ENCODE measurements around the gene FGF1. TPM values are rescaled to one million over a fixed set of nuclear protein-coding genes. Genes with fewer than 3 reads are reported as not detected.

The FGF1 gene
- total and polyA plus RNA-seq, 2 donors (not counting 1 experiment from before 2014, with no cell fraction given): not detected

- intact Hi-C loops (cut with micrococcal nuclease): no loop called here
- Histone ChIP-seq H3K9ac (ENCODE audit: low read length) (no peak overlapping the region), H4K20me1 (ENCODE audit: control insufficient read depth, insufficient read depth, low read length, poor library complexity, severe bottlenecking) (no peaks in the 10 kb centered on the region), H3K27me3 (replicated peaks in 1 of 4; ENCODE audit: control extremely low read depth in 1 of 4, control insufficient read depth in 3 of 4, insufficient read depth in 4 of 4, low read length in 3 of 4) (peaks cover 0 to 5% (median 4%) of the 10 kb centered on the region in 4 experiments), H3K4me2 (replicated peaks; ENCODE audit: low read depth, low read length, poor library complexity, severe bottlenecking) (no peak overlapping the region), H3K9me3 (ENCODE audit: control extremely low read depth in 1 of 3, control insufficient read depth in 2 of 3, insufficient read depth in 1 of 3, low read length in 2 of 3) (peaks cover 0 to 6% (median 5%) of the 10 kb centered on the region in 3 donors), H3K36me3 (replicated peaks in 1 of 2; ENCODE audit: control extremely low read depth in 1 of 2, control insufficient read depth in 1 of 2, extremely low read depth in 1 of 2, insufficient read depth in 2 of 2, low read length in 1 of 2) (no peaks in the 10 kb centered on the region), H3K79me2 (ENCODE audit: control insufficient read depth, insufficient read depth, low read length) (no peaks in the 10 kb centered on the region), H3K4me1 (ENCODE audit: control insufficient read depth in 2 of 2, insufficient read depth in 2 of 2, low read length in 2 of 2) (no peaks in the 10 kb centered on the region), H3K4me3 (ENCODE audit: control extremely low read depth in 1 of 5, extremely low read depth in 1 of 5, insufficient read depth in 1 of 5, low read depth in 2 of 5, low read length in 4 of 5) (no peak overlapping the region), H3K27ac (ENCODE audit: low read length in 2 of 2) (no peak overlapping the region), H2AFZ (ENCODE audit: insufficient read depth, low read depth, low read length, poor library complexity, severe bottlenecking) (no peak overlapping the region)
- CTCF ChIA-PET: interaction anchor here (0.7 to 3.1 kb wide), 5 partner anchors 12 to 773 kb away, joined by 3 to 16 read pairs (median 5); no protein-coding TSS in a partner anchor
- TF ChIP-seq EZH2 (IDR thresholded peaks at IDR 0.05; ENCODE audit: borderline replicate concordance, insufficient read depth, low read depth, low read length, poor library complexity, severe bottlenecking) (no peak), CTCF (IDR thresholded peaks at IDR 0.05) (no peak)
- POLR2A ChIA-PET: no interaction called here
- no peak overlapping the region for H3K4me3 Mint-ChIP-seq
- H3K9me3 Mint-ChIP-seq (ENCODE audit: insufficient read depth): no peaks in the 10 kb centered on the region
- H3K27ac Mint-ChIP-seq: no peak overlapping the region
- no peaks in the 10 kb centered on the region for H3K4me1 Mint-ChIP-seq
- ATAC-seq (ENCODE audit: low read depth) (no peak), DNase-seq (no peak)
- peaks cover 22% of the 10 kb centered on the region for H3K27me3 Mint-ChIP-seq
- WGBS (ENCODE audit: insufficient coverage): no CpG with 5 or more reads among the region's 3 CpGs
These were observed 15.9 kb upstream of the FGF1 start for GRCh38 chr5:142701673-142702311.

GRCh38 chr5:142700566-142700965, 14.7 kb upstream of the FGF1 start:
- ChIA-PET POLR2A (no interaction called here), CTCF (interaction anchor here (1.2 kb wide), 1 partner anchor 90 kb away, joined by 3 read pairs; no protein-coding TSS in a partner anchor)
- Histone ChIP-seq H3K36me3 (replicated peaks in 1 of 2; ENCODE audit: control extremely low read depth in 1 of 2, control insufficient read depth in 1 of 2, extremely low read depth in 1 of 2, insufficient read depth in 2 of 2, low read length in 1 of 2) (no peaks in the 10 kb centered on the region), H3K27me3 (replicated peaks in 1 of 4; ENCODE audit: control extremely low read depth in 1 of 4, control insufficient read depth in 3 of 4, insufficient read depth in 4 of 4, low read length in 3 of 4) (peaks cover 0 to 5% (median 2%) of the 10 kb centered on the region in 4 experiments), H4K20me1 (ENCODE audit: control insufficient read depth, insufficient read depth, low read length, poor library complexity, severe bottlenecking) (no peaks in the 10 kb centered on the region), H3K9ac (ENCODE audit: low read length) (no peak overlapping the region), H3K79me2 (ENCODE audit: control insufficient read depth, insufficient read depth, low read length) (no peaks in the 10 kb centered on the region), H3K9me3 (ENCODE audit: control extremely low read depth in 1 of 3, control insufficient read depth in 2 of 3, insufficient read depth in 1 of 3, low read length in 2 of 3) (peaks cover 0 to 6% (median 5%) of the 10 kb centered on the region in 3 donors), H3K4me1 (ENCODE audit: control insufficient read depth in 2 of 2, insufficient read depth in 2 of 2, low read length in 2 of 2) (no peaks in the 10 kb centered on the region), H3K4me3 (ENCODE audit: control extremely low read depth in 1 of 5, extremely low read depth in 1 of 5, insufficient read depth in 1 of 5, low read depth in 2 of 5, low read length in 4 of 5) (no peak overlapping the region), H3K27ac (ENCODE audit: low read length in 2 of 2) (no peak overlapping the region), H2AFZ (ENCODE audit: insufficient read depth, low read depth, low read length, poor library complexity, severe bottlenecking) (no peak overlapping the region), H3K4me2 (replicated peaks; ENCODE audit: low read depth, low read length, poor library complexity, severe bottlenecking) (no peak overlapping the region)
- no peaks in the 10 kb centered on the region for H3K4me1 Mint-ChIP-seq
- TF ChIP-seq EZH2 (IDR thresholded peaks at IDR 0.05; ENCODE audit: borderline replicate concordance, insufficient read depth, low read depth, low read length, poor library complexity, severe bottlenecking): no peak
- no peak for TF ChIP-seq CTCF (IDR thresholded peaks at IDR 0.05)
- no peaks in the 10 kb centered on the region for H3K9me3 Mint-ChIP-seq (ENCODE audit: insufficient read depth)
- WGBS (ENCODE audit: insufficient coverage): 94% methylated on average over 6 of the region's 7 CpGs
- ATAC-seq (ENCODE audit: low read depth): no peak
- intact Hi-C loops (cut with micrococcal nuclease): no loop called here
- H3K4me3 Mint-ChIP-seq: no peak overlapping the region
- no peak for DNase-seq
- peaks cover 19% of the 10 kb centered on the region for H3K27me3 Mint-ChIP-seq
- no peak overlapping the region for H3K27ac Mint-ChIP-seq
